ENCODE results near the gene FOXR2. TPM values are rescaled to one million over a fixed set of nuclear protein-coding genes. Genes with fewer than 3 reads are reported as not detected.

The FOXR2 gene, protein sequence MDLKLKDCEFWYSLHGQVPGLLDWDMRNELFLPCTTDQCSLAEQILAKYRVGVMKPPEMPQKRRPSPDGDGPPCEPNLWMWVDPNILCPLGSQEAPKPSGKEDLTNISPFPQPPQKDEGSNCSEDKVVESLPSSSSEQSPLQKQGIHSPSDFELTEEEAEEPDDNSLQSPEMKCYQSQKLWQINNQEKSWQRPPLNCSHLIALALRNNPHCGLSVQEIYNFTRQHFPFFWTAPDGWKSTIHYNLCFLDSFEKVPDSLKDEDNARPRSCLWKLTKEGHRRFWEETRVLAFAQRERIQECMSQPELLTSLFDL
- not detected in 2 replicates for total RNA-seq

DNA sequence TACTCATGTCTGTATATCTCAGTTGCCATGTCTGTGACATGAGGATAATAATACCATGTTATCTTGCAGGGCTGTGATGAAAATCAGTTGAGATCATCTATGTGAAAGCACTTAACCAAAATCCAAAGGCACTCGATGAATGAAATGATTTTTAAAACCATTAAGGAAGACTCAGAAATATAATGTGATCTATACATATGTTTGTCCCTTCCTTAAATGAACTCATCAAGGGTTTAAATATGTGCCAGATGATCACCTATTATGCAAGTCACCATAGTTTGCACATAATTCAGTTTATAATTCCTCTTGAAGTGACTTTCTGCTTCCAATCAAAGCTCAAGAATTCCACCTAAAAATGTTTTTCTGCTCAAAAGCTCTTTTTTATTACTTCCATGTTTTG lies at the start of gene FOXR2:
FOXR2 (plus strand) TSS at position 301 of the 400 bp plus-strand sequence. CDS start 312 bp downstream, outside the sequence.

Other genes starting within 250 kb of the FOXR2 start
- gene MAGEH1, start 171.3 kb upstream of the FOXR2 start, total RNA-seq: 9.2 and 11.5 TPM in 2 replicates
- gene USP51, start 133.6 kb upstream of the FOXR2 start, total RNA-seq: 0.09 and 0.42 TPM in 2 replicates
- 3.3 and 5.4 TPM in 2 replicates for gene RRAGB, start 94.3 kb downstream of the FOXR2 start, total RNA-seq

All from airway epithelial cell (primary cell).